Activated T-cell treated with anti-CD3 and anti-CD28 coated beads, Interleukin-2, amount 50 U/mL, for 24 hours (primary cell): ENCODE results near the gene AGER.
"Not testable (repeated sequence)": the region's sequence is repeated elsewhere in the genome, so short reads cannot be mapped to it uniquely, and the experiment has no call there.

Source experiments
- DNase-seq: peaks from one replicate; pipeline ENCODE4 v3.0.0-alpha.2; 2020
- H3K27ac Mint-ChIP-seq: 2 replicates; pipeline ENCODE4 v1.8.0; 2020; ENCODE audit warnings: mild to moderate bottlenecking, mixed read lengths
- H3K27me3 Mint-ChIP-seq: 2 replicates; pipeline ENCODE4 v1.8.0; 2020; ENCODE audit warnings: mixed read lengths
- H3K36me3 Mint-ChIP-seq: 2 replicates; pipeline ENCODE4 v1.8.0; 2020; ENCODE audit warnings: low read depth, mixed read lengths
- H3K4me1 Mint-ChIP-seq: 2 replicates; pipeline ENCODE4 v1.8.0; 2020; ENCODE audit warnings: low read depth, mixed read lengths
- H3K4me3 Mint-ChIP-seq: 2 replicates; pipeline ENCODE4 v1.8.0; 2020; ENCODE audit warnings: mild to moderate bottlenecking, moderate library complexity, mixed read lengths
- H3K9me3 Mint-ChIP-seq: 2 replicates; pipeline ENCODE4 v1.8.0; 2020; ENCODE audit warnings: mixed read lengths

Gene AGER

DNA sequence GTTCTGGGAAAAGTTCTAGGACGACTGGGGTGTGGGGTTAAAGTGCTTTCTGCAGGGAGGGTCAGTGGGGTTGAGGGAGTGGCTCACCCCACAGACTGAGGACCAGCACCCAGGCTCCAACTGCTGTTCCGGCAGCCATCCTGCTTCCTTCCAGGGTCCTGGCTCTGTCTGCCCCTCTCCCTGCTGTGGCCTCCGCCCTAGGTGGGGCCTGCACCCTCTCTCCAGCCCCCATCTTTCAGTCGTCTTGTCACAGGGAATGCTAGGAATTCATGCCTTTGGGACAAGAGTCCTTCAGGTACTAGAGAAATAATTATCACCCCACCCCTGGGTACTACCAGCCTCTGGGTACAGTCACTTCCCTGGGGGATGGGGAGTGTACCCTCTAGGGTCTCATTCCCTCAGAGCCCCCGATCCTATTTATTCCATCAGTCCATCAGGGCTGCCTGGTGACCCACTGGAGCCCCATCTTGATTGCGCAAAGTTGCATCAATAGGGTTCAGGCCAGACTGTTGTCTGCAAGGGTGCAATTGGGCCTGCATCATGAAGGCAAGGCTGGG is at the start of gene AGER:
TSS of gene AGER (minus strand) at position 170 of the 557 bp plus-strand sequence. CDS start at position 139, 31 bp downstream.
- H3K9me3 Mint-ChIP-seq = no peaks in the 10 kb centered on the region
- H3K27me3 Mint-ChIP-seq = no peaks in the 10 kb centered on the region
- H3K36me3 Mint-ChIP-seq = peaks cover 93% of the 10 kb centered on the region

DNA sequence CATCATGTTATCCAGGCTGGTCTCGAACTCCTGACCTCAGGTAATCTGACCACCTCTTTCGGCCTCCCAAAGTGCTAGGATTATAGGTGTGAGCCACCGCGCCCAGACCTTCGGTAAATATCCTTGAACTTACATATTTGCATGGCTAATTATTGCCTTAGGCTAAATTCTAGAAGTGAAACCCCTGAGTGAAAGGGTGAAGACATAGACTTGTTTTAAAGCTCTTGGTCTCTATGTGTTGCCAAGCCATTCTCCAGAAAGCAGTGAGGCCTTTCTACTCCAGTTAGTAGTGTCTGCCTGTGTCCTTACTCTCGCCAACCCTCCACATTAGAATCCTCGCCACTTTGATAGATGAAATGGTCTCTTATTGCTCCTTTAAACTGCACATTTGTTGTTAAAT is 42.4 kb upstream of the AGER start:
- H3K4me3 Mint-ChIP-seq = no peak overlapping the region
- no peaks in the 10 kb centered on the region for H3K9me3 Mint-ChIP-seq
- DNase-seq = no peak
- H3K36me3 Mint-ChIP-seq = no peaks in the 10 kb centered on the region
- peaks cover 10% of the 10 kb centered on the region for H3K4me1 Mint-ChIP-seq
- no peaks in the 10 kb centered on the region for H3K27me3 Mint-ChIP-seq
- no peak overlapping the region for H3K27ac Mint-ChIP-seq

More for the DNA sequence above, at the start of gene AGER:
- peak; percentile 28 for DNase-seq
- H3K4me3 Mint-ChIP-seq = no peak within 1 kb of the TSS
- H3K27ac Mint-ChIP-seq = peak within 1 kb of the TSS; percentile 82
- H3K4me1 Mint-ChIP-seq = peaks cover 82% of the 10 kb centered on the region

DNA sequence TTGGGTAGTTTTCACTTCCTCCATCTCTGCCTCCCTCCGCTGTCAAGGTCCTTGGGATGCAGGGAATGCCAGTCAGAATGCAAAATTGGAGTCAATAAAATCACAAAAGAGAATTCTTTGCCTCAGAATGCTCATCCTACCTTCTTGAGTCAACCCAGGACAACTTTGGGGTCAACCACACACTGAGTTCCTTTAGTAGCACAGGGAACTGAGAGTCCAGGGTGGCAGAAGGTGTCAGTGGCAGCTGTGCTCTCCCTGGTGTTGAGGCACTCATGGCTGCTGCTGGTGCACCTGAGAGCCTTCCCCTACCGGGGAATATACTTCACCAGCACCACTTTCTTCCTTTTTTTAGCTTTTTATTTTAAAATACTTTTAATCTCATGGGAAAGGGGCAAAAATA is 40.6 kb upstream of the AGER start:
- H3K36me3 Mint-ChIP-seq = no peaks in the 10 kb centered on the region
- H3K4me1 Mint-ChIP-seq = peaks cover 10% of the 10 kb centered on the region
- H3K27ac Mint-ChIP-seq = no peak overlapping the region
- H3K9me3 Mint-ChIP-seq = no peaks in the 10 kb centered on the region
- DNase-seq = no peak
- H3K27me3 Mint-ChIP-seq = no peaks in the 10 kb centered on the region
- H3K4me3 Mint-ChIP-seq = no peak overlapping the region

DNA sequence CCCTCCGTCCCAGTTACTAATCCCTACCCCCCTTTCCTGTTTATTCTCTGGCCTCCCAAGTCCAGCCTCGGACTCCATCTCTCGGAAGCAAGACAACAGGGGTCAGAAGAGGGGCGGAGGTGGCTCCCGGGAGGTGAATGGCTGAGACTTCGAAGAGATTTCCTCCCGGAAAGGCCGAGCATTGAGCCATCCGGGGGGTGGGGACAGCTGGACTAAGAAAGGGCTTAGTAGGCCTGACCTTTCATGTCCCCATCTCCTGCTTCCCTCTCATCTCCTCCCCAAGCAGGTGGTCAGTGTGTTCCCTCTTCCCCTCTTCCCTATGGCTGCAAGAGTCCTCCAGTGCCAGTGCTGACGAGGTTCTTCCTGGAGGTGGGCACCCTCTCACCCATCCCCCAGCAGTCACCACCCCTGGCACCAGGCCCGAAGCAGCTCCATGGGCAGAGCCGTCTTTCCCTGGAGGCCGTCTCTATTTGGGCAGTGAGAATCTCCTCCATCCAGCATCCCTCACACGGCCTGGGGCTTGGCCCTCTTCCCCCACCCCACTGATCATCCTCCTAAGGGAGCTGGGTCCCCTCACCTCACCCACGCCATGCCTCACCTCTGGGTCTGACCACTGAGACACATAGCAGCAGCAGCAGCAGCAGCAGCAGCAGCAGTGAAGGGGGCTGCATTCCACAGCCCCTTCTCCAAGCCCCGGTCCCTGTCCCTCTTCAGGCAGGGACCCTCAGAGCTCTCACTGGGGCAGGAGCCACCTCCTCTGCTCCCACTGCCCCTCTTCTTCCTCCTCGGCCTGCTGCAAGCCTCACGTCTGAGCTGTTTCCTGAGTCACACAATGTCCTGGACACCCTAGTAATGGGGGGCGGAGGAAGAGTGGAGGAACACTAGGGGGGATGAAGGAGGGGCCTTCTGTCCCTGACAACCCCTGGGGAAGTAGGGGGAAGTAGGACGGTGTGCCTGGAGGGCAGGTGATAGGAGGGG is 39.5 kb upstream of the AGER start, which contains the start of gene NOTCH4:
TSS of gene NOTCH4 (minus strand) at position 810 of the 978 bp plus-strand sequence. CDS start at position 671, 139 bp downstream.
- no peaks in the 10 kb centered on the region for H3K36me3 Mint-ChIP-seq
- no peak within 1 kb of the TSS for H3K4me3 Mint-ChIP-seq
- DNase-seq = no peak
- H3K4me1 Mint-ChIP-seq = peaks cover 10% of the 10 kb centered on the region
- H3K27ac Mint-ChIP-seq = no peak within 1 kb of the TSS
- H3K27me3 Mint-ChIP-seq = no peaks in the 10 kb centered on the region
- H3K9me3 Mint-ChIP-seq = no peaks in the 10 kb centered on the region

DNA sequence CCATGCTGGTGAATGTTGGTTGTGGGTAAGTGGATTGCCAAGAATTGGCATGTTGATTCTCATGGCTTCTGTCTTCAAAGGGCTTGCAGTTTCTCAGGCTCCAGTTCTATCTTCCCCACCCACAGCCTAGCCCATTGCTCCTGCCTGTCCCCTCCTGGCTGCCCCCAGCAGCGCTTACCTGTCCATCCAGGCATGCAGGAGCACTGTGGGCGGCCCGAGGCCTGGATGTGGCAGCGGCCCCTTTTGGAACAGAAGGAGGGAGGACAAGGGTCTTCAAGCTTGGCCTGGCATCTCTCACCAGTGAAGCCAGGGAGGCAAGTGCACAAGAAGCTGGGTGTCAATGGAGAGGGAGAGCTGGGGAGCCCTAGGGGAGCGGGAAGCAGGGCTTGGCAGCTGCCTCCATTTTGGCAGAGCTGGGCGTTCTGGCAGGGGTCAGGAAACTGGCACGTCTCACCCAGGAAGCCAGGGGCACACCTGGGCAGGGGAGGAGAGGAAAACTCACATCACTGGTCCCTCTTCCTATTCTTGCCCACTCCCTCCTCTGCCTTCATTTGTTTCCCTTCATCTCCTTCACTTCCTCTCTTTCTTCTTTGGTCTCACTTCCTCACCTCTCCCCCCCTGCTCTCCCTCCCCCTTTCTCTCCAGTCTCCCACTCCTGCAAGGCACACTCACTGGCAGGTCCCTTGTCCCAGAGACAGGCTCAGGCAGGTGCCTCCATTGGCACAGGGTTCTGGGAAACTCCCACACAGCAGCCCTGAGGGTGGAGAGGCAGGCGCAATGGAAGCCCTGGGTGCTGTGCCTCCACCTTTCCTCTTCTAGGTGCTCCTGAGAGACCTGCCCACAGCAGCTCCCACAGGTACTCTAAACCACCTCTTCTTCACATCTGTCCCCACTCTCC is 38.5 kb upstream of the AGER start:
- H3K27me3 Mint-ChIP-seq = no peaks in the 10 kb centered on the region
- H3K36me3 Mint-ChIP-seq = no peaks in the 10 kb centered on the region
- no peak for DNase-seq
- H3K9me3 Mint-ChIP-seq = no peaks in the 10 kb centered on the region
- H3K4me1 Mint-ChIP-seq = peaks cover 10% of the 10 kb centered on the region
- H3K4me3 Mint-ChIP-seq = no peak overlapping the region
- H3K27ac Mint-ChIP-seq = no peak overlapping the region

DNA sequence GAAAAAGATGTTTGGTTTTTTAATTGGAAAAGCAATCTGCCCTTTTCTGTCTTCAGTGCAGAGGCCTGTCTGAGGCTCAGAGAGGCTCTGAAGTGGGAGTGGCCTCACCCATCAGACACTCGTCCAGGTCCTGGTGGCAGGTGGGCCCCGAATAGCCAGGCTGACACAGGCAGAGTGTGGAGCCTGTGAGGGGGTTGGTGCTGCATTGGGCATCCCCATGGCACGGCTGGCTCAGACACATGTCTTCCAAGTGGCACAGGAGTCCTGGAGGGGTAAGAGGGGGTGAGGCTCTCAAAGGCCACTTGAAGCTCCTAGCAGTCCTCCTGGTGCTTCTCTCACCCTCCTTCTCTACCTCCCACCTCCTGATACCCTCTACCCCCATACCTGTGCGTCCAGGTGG is 36.0 kb upstream of the AGER start:
- Mint-ChIP-seq H3K9me3 (no peaks in the 10 kb centered on the region), H3K27me3 (no peaks in the 10 kb centered on the region), H3K36me3 (no peaks in the 10 kb centered on the region), H3K4me1 (peaks cover 10% of the 10 kb centered on the region), H3K4me3 (no peak overlapping the region), H3K27ac (no peak overlapping the region)
- no peak for DNase-seq

DNA sequence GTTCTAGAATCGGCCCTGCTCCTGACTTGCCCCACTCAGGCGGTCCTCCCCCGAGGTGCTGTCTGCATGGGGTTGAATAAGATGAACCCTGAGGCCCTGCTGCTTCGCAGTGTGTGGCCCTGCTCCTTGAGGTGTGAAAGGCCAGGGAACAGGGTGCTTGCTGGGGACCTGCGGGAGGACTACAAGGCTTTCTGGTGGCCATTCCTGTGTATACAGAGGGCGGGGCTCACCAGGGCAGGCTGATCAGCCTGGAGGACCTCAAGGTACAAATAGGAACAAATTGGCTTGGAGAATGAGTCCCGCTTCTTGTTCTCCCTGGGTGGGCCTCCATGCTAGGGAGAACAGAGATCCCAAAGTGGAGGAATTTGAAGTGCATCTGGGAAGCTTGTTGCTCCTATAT is 34.1 kb upstream of the AGER start:
- no peak for DNase-seq
- H3K4me3 Mint-ChIP-seq = no peak overlapping the region
- no peaks in the 10 kb centered on the region for H3K36me3 Mint-ChIP-seq
- peaks cover 10% of the 10 kb centered on the region for H3K4me1 Mint-ChIP-seq
- no peak overlapping the region for H3K27ac Mint-ChIP-seq
- no peaks in the 10 kb centered on the region for H3K9me3 Mint-ChIP-seq
- no peaks in the 10 kb centered on the region for H3K27me3 Mint-ChIP-seq

DNA sequence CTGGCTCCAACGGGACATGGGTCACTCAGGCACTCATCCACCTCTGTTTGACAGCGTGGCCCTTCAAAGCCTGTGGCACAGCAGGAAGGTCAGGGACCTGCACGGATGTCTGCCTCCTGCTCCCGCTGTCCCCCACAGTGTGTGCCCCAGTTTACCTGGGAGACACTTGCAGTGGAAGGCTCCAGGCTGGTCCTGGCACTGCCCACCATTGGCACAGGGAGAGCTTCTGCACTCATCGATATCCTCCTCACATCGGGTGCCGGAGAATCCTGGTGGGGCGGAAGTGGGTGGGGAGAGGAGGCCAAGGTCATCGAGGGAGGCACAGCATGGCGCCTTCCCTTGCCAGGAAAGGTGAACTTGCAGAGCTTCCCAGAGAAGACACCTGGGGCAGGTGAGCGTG is 32.9 kb upstream of the AGER start:
- no peak overlapping the region for H3K27ac Mint-ChIP-seq
- no peaks in the 10 kb centered on the region for H3K9me3 Mint-ChIP-seq
- H3K27me3 Mint-ChIP-seq = no peaks in the 10 kb centered on the region
- H3K4me1 Mint-ChIP-seq = no peaks in the 10 kb centered on the region
- no peaks in the 10 kb centered on the region for H3K36me3 Mint-ChIP-seq
- no peak for DNase-seq
- no peak overlapping the region for H3K4me3 Mint-ChIP-seq

DNA sequence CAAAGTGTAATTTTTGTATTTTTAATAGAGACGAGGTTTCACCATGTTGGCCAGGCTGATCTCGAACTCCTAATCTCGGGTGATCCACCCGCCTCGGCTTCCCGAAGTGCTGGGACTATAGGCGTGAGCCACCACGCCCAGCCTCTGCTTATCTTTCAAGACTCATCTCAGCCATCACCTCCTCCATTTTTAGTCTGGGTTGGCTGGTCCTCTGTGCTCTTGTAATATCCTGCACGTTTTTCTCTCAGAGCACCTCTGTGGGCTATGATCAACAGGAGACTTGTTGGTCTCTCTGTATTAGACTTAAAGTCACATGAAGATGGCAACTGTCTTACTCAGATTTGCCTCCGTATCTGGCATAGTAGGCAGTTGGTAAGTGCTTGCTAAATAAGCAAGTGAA is 32.2 kb upstream of the AGER start:
- H3K36me3 Mint-ChIP-seq = no peaks in the 10 kb centered on the region
- H3K27ac Mint-ChIP-seq = no peak overlapping the region
- H3K9me3 Mint-ChIP-seq = no peaks in the 10 kb centered on the region
- no peaks in the 10 kb centered on the region for H3K4me1 Mint-ChIP-seq
- no peaks in the 10 kb centered on the region for H3K27me3 Mint-ChIP-seq
- no peak overlapping the region for H3K4me3 Mint-ChIP-seq
- DNase-seq = no peak

DNA sequence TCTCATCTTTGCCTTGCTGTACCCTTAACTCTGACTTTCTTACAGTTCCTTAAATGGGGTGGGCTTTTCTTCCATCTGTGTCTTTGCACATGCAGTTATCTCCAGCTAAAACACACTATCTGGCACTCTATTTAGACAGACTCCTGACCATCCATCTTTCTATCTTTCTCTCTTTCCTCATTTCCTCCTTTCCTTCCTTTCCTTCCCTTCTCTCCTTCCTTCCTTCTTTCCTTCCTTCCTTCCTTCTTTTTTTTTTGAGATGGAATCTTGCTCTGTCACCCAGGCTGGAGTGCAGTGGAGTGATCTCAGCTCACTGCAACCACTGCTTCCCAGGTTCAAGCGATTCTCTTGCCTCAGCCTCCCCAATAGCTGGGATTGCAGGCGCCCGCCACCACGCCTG is 31.6 kb upstream of the AGER start:
- Mint-ChIP-seq H3K27me3 (no peaks in the 10 kb centered on the region), H3K4me1 (no peaks in the 10 kb centered on the region), H3K4me3 (no peak overlapping the region), H3K9me3 (no peaks in the 10 kb centered on the region), H3K27ac (no peak overlapping the region), H3K36me3 (no peaks in the 10 kb centered on the region)
- no peak for DNase-seq

DNA sequence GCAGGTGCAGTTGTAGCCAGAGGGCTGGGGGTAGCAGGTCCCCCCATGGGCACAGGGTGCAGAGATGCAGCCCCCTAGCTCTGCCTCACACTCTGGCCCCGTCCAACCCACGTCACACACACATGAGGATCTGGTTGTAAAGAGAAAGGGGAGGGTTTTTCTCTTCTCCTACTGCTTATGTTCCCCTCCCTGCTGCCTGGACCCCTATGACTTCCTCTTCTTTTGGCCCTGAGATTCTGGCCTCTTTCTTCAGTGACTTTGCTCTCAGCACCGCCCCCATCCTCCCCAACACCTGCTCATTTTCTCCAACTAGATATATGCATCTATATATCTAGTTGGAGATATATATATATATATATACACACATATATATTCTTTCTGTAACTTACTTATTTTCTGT is 30.1 kb upstream of the AGER start:
- no peaks in the 10 kb centered on the region for H3K27me3 Mint-ChIP-seq
- H3K9me3 Mint-ChIP-seq = no peaks in the 10 kb centered on the region
- H3K4me3 Mint-ChIP-seq = no peak overlapping the region
- no peaks in the 10 kb centered on the region for H3K36me3 Mint-ChIP-seq
- H3K27ac Mint-ChIP-seq = no peak overlapping the region
- DNase-seq = no peak
- H3K4me1 Mint-ChIP-seq = no peaks in the 10 kb centered on the region

DNA sequence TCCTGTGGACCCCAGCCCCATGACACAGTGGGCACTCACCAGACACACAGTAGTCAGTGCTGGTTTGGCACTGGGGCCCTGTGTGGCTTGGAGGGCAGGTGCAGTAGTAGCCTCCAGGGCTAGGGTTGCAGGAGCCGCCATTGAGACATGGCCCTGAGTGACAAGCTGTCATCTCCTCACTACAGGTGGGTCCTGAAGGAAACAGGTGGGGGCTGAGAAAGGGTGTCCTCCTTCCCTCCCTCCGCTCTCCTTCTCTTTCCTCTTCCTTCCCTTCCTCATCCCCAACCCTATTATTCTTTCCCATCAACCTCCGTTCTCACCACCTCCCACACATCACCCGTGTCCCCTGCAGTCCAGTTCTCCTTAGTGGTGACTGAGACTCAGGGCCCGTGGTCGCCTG is 29.6 kb upstream of the AGER start:
- Mint-ChIP-seq H3K27me3 (no peaks in the 10 kb centered on the region), H3K9me3 (no peaks in the 10 kb centered on the region), H3K4me1 (no peaks in the 10 kb centered on the region)

DNA sequence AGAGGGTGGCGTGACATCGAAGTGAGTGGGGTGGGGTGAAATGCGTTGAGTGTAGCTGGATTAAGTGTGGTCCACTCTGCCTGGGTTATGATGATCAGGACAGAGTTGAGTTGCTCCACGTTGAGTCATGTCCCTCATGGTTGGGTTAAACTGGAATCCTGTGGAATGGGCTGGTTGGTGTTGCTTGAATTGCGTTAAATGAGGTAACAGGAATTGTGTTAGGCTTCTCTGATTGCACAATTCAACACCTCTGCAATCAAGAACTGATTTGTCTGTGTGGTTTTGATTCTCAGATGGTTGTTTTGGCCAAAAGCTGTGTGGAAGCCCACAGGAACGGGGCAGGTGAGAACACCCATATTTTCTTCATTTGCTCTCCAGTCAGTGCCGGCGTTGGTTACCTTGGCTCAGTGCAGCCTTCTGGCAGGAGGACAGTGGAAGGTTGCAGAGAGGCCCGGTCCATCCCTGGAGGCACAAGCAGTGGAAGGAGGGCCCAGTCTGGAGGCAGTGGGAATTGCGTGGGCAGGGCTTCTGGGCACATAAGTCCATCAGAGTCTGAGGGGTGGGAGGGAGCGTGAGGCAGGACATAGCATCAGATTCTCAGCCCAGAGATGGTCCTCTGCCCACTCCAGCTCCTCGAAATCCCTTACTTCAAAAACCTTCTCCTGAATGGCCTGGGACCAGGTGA is 28.2 kb upstream of the AGER start:
- no peaks in the 10 kb centered on the region for H3K27me3 Mint-ChIP-seq
- H3K27ac Mint-ChIP-seq = no peak overlapping the region
- H3K4me3 Mint-ChIP-seq = no peak overlapping the region
- H3K9me3 Mint-ChIP-seq = no peaks in the 10 kb centered on the region
- no peak for DNase-seq
- H3K4me1 Mint-ChIP-seq = no peaks in the 10 kb centered on the region
- no peaks in the 10 kb centered on the region for H3K36me3 Mint-ChIP-seq

More for the DNA sequence above, 29.6 kb upstream of the AGER start:
- Mint-ChIP-seq H3K27ac (no peak overlapping the region), H3K4me3 (no peak overlapping the region), H3K36me3 (no peaks in the 10 kb centered on the region)
- DNase-seq = no peak

DNA sequence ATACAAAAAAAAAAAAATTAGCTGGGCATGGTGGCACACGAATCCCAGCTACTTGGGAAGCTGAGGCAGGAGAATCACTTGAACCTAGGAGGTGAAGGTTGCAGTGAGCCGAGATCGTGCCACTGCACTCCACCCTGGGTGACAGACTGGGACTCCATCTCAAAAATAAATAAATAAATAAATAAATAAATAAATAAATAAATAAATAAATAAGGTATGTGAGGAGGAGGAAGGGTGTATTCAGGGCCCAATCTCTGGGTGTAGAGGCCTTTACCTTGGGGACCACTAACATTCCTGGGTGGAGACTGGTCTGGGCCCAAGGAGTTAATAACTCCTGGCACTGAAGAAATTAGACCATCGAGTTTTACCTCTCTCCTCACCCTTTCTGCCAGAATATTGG is 27.4 kb upstream of the AGER start:
- H3K4me3 Mint-ChIP-seq, H3K9me3 Mint-ChIP-seq, H3K27me3 Mint-ChIP-seq, H3K36me3 Mint-ChIP-seq, DNase-seq, H3K27ac Mint-ChIP-seq, H3K4me1 Mint-ChIP-seq: not testable (repeated sequence)
